Keratinocyte (primary cell): ENCODE results near the gene PLEKHO2. TPM values are rescaled to one million over a fixed set of nuclear protein-coding genes. Genes with fewer than 3 reads are reported as not detected.
"Not testable (repeated sequence)": the region's sequence is repeated elsewhere in the genome, so short reads cannot be mapped to it uniquely, and the experiment has no call there.

Experiments used
- DNase-seq: peaks from one replicate; pipeline ENCODE4 v3.0.0-alpha.2; 2011; ENCODE audit warnings: low read depth, missing footprints, low spot score
- FAIRE-seq: peaks from 2 replicates; lab custom pipeline; 2011; peaks lifted over from hg19 to GRCh38; lab: Jason Lieb, UNC
- H2AFZ ChIP-seq: 2 replicates; pipeline ENCODE4 v1.6.0; 2012; ENCODE audit warnings: low read length, control low read depth, inconsistent platforms; ENCODE audit not compliant: control insufficient read depth
- H3K27ac ChIP-seq: 2 replicates; pipeline ENCODE4 v1.5.1; 2011; ENCODE audit warnings: low read length; ENCODE audit not compliant: control insufficient read depth, insufficient read depth
- H3K27me3 ChIP-seq: 3 replicates; pipeline ENCODE4 v1.6.0; 2011; ENCODE audit warnings: low read length; ENCODE audit not compliant: control insufficient read depth, insufficient read depth; ENCODE audit errors: extremely low read depth
- H3K36me3 ChIP-seq, 2 experiments: 2 replicates in 1 of 2; 3 replicates in 1 of 2; pipeline ENCODE4 v1.5.1; 2011; ENCODE audit warnings: low read length in 2 of 2, mild to moderate bottlenecking in 1 of 2; ENCODE audit not compliant: control insufficient read depth in 2 of 2, insufficient read depth in 2 of 2; ENCODE audit errors: extremely low read depth in 1 of 2
- H3K4me1 ChIP-seq: 3 replicates; pipeline ENCODE4 v1.5.1; 2011; ENCODE audit warnings: low read length; ENCODE audit not compliant: control insufficient read depth, insufficient read depth; ENCODE audit errors: extremely low read depth
- H3K4me2 ChIP-seq: 3 replicates; pipeline ENCODE4 v1.6.0; 2011; ENCODE audit warnings: low read depth, low read length; ENCODE audit not compliant: control insufficient read depth, insufficient read depth; ENCODE audit errors: extremely low read depth
- H3K4me3 ChIP-seq, 3 experiments: fragments of 200-600 bp in 1 of 3; sonication (generic) in 1 of 3; 2 replicates in 2 of 3; 3 replicates in 1 of 3; pipeline ENCODE4 v1.5.1; 2011 to 2016; ENCODE audit warnings: low read length in 3 of 3, mild to moderate bottlenecking in 3 of 3, control low read depth in 2 of 3, inconsistent platforms in 1 of 3, low read depth in 1 of 3, mixed read lengths in 1 of 3, mixed run types in 1 of 3, moderate library complexity in 1 of 3; ENCODE audit not compliant: control insufficient read depth in 2 of 3, insufficient read depth in 2 of 3; ENCODE audit errors: extremely low read depth in 1 of 3
- H3K79me2 ChIP-seq: 2 replicates; pipeline ENCODE4 v1.6.0; 2012; ENCODE audit warnings: low read length; ENCODE audit not compliant: control insufficient read depth, insufficient read depth
- H3K9ac ChIP-seq: 3 replicates; pipeline ENCODE4 v1.6.0; 2011; ENCODE audit warnings: low read length; ENCODE audit not compliant: control insufficient read depth, insufficient read depth; ENCODE audit errors: extremely low read depth
- H3K9me1 ChIP-seq: 3 replicates; pipeline ENCODE4 v1.6.0; 2011; ENCODE audit warnings: low read length; ENCODE audit not compliant: control insufficient read depth, insufficient read depth; ENCODE audit errors: extremely low read depth
- H3K9me3 ChIP-seq: 2 replicates; pipeline ENCODE4 v1.5.1; 2012; ENCODE audit warnings: low read depth, low read length; ENCODE audit not compliant: control insufficient read depth
- H4K20me1 ChIP-seq: 3 replicates; pipeline ENCODE4 v1.6.0; 2011; ENCODE audit warnings: low read length; ENCODE audit not compliant: control insufficient read depth, insufficient read depth; ENCODE audit errors: extremely low read depth
- CTCF ChIP-seq, 3 experiments: IDR thresholded peaks in 1 of 3; conservative IDR thresholded peaks in 1 of 3; optimal IDR thresholded peaks in 1 of 3; 2 replicates in 2 of 3; 3 replicates in 1 of 3; pipeline versions ENCODE3 to v1.5.1; 2011; ENCODE audit warnings: low read length in 3 of 3, mild to moderate bottlenecking in 3 of 3, moderate library complexity in 2 of 3, control low read depth in 1 of 3, inconsistent platforms in 1 of 3; ENCODE audit not compliant: insufficient read depth in 2 of 3; ENCODE audit errors: extremely low read depth in 1 of 3
- EZH2 ChIP-seq: IDR thresholded peaks from one replicate; pipeline ENCODE4 v1.6.1; 2012; ENCODE audit warnings: inconsistent platforms, mild to moderate bottlenecking, low read length, moderate library complexity
- dilution Hi-C: fragments of 300-500 bp; cut with MboI; formaldehyde crosslinking; loops from one replicate; pipeline ENCODE4 v1.7.0; 2020; ENCODE audit warnings: low sequenced_read_pairs; ENCODE audit not compliant: extremely low pct_ligation_motif_present
- polyA minus RNA-seq, 3 experiments: library from RNA; depleted of rRNA, polyadenylated mRNA; stranded (reverse); fragments of >200 nt; gene quantifications; 1 replicate in 1 of 3; 2 replicates in 1 of 3; 3 replicates in 1 of 3; pipeline ENCODE4 v1.2.3, GENCODE V29; 2011
- polyA plus RNA-seq, 5 experiments: library from polyadenylated mRNA; depleted of rRNA in 3 of 5; stranded (reverse) in 3 of 5; stranded (forward) in 1 of 5; unstranded in 1 of 5; fragments of >200 nt; gene quantifications; 1 replicate in 1 of 5; 2 replicates in 3 of 5; 3 replicates in 1 of 5; pipeline versions ENCODE4 v1.2.1 to v1.2.3, GENCODE V29; 2011 to 2012; ENCODE audit warnings: missing spikeins in 2 of 5, low read depth in 1 of 5, low replicate concordance in 1 of 5

The PLEKHO2 gene
- 8.8 to 12.0 TPM (median 11.2 TPM) in 3 replicates for polyA plus RNA-seq
- 1.0 TPM for polyA plus RNA-seq (2011; ENCODE audit: low read depth)
- polyA plus RNA-seq (2011; cell fraction: cytosol; rRNA removed): 8.1 and 9.4 TPM in 2 replicates
- polyA plus RNA-seq (2011; cell fraction: nucleus; rRNA removed): 14.6 and 17.0 TPM in 2 replicates
- polyA plus RNA-seq (2012; ENCODE audit: low replicate concordance): 4.9 and 11.6 TPM in 2 replicates
- 11.8 to 17.8 TPM (median 12.1 TPM) in 3 replicates for polyA minus RNA-seq
- 11.7 TPM for polyA minus RNA-seq (2011; cell fraction: cytosol; rRNA and poly(A)+ RNA removed)
- polyA minus RNA-seq (2011; cell fraction: nucleus; rRNA and poly(A)+ RNA removed): 11.0 and 13.6 TPM in 2 replicates

- Histone ChIP-seq H3K4me1 (peaks cover 35% of the 10 kb centered on the region), H3K4me3 (peak within 1 kb of the TSS; percentile 64 to 88 (median 81)), H3K4me2 (peak within 1 kb of the TSS; percentile 97), H4K20me1 (no peaks in the 10 kb centered on the region), H3K9me3 (no peaks in the 10 kb centered on the region), H3K27me3 (no peaks in the 10 kb centered on the region), H2AFZ (peak within 1 kb of the TSS; percentile 66), H3K9ac (peak within 1 kb of the TSS; percentile 86), H3K79me2 (peaks cover 44% of the 10 kb centered on the region), H3K36me3 (no peaks in the 10 kb centered on the region), H3K9me1 (peaks cover under 1% of the 10 kb centered on the region), H3K27ac (peak within 1 kb of the TSS; percentile 69)
- DNase-seq (no peak), FAIRE-seq (no peak)
- dilution Hi-C loops: no loop called here
- TF ChIP-seq CTCF (optimal IDR thresholded peaks at IDR 0.05 in 1 of 3, IDR thresholded peaks at IDR 0.05 in 1 of 3, conservative IDR thresholded peaks at IDR 0.05 in 1 of 3; ENCODE audit: extremely low read depth in 1 of 3, insufficient read depth in 2 of 3, low read length in 3 of 3) (peak in 1 of 3 experiments; percentile 8), EZH2 (no peak)
Measured at GRCh38 chr15:64841344-64842095, at the start of gene PLEKHO2. Gene PLEKHO2 (plus strand): TSS chr15:64841915. CDS start chr15:64842017, 102 bp downstream.

- H2AFZ ChIP-seq: no peak overlapping the region
- H3K36me3 ChIP-seq: no peaks in the 10 kb centered on the region
- H3K9ac ChIP-seq: no peak overlapping the region
- DNase-seq (no peak), FAIRE-seq (no peak)
- no peaks in the 10 kb centered on the region for H3K9me1 ChIP-seq
- no peaks in the 10 kb centered on the region for H4K20me1 ChIP-seq
- dilution Hi-C loops: no loop called here
- no peak overlapping the region for H3K27ac ChIP-seq
- TF ChIP-seq CTCF (optimal IDR thresholded peaks at IDR 0.05 in 1 of 3, IDR thresholded peaks at IDR 0.05 in 1 of 3, conservative IDR thresholded peaks at IDR 0.05 in 1 of 3; ENCODE audit: extremely low read depth in 1 of 3, insufficient read depth in 2 of 3, low read length in 3 of 3) (no peak), EZH2 (no peak)
- H3K4me3 ChIP-seq: no peak overlapping the region
- no peaks in the 10 kb centered on the region for H3K4me1 ChIP-seq
- H3K4me2 ChIP-seq: no peak overlapping the region
- no peaks in the 10 kb centered on the region for H3K27me3 ChIP-seq
- no peaks in the 10 kb centered on the region for H3K9me3 ChIP-seq
- no peaks in the 10 kb centered on the region for H3K79me2 ChIP-seq
Measured at GRCh38 chr15:64792282-64792681, 49.4 kb upstream of the PLEKHO2 start.

GRCh38 chr15:64795299-64795698 lies 46.4 kb upstream of the PLEKHO2 start:
- H3K27ac ChIP-seq, H3K9ac ChIP-seq, H3K79me2 ChIP-seq, H2AFZ ChIP-seq, DNase-seq, H3K36me3 ChIP-seq, H3K4me3 ChIP-seq, H3K9me1 ChIP-seq, H3K9me3 ChIP-seq, H3K4me2 ChIP-seq, FAIRE-seq, H3K27me3 ChIP-seq, H4K20me1 ChIP-seq, H3K4me1 ChIP-seq, dilution Hi-C loops: not testable (repeated sequence)
